ENCODE results near the gene WWC2. TPM values are rescaled to one million over a fixed set of nuclear protein-coding genes. Genes with fewer than 3 reads are reported as not detected.

Gene WWC2
- 26.3 and 31.2 TPM in 2 replicates for total RNA-seq

DNA sequence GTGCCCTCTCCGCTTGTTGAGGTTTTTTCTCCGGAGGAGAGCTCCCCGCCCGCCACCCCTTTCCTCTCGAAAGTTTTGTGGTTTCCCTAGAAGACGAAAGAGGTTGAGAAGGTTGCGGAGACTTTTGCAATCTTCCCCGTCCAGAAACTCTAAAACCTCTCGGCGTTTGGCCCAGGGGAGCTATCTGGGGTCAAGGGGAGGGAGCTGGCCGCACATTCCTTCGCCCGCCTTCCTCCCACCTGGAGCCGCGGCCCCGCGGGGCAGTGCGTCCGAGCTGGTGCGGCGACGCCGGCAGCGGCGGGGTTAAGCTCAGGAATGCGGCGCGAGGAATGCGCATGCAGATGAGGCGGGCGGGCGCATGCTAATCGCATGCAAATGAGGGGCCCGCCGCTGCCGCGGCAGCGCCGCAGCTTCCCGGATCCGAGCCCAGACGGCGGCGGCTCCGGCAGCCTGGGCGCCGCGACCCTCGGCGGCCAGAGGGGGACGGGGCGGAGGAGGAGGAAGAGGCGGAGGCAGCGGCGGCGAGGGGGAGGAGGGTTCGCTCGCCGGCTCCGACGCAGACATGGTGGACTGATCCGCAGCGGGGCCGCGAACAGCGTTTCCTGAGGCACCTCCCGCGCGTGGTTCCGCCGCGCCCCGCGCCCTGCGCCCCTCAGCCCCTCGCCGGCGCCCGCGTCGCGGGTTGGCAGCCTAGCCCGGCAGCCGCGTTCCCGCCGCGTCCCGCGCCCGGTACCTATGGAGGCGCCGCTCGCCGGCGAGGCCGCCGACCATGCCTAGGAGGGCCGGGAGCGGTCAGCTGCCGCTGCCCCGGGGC lies at the start of gene WWC2:
Gene WWC2, plus strand, starts transcription at position 535 of the 814 bp plus-strand sequence. Its CDS starts 235 bp downstream, at position 770.

DNA sequence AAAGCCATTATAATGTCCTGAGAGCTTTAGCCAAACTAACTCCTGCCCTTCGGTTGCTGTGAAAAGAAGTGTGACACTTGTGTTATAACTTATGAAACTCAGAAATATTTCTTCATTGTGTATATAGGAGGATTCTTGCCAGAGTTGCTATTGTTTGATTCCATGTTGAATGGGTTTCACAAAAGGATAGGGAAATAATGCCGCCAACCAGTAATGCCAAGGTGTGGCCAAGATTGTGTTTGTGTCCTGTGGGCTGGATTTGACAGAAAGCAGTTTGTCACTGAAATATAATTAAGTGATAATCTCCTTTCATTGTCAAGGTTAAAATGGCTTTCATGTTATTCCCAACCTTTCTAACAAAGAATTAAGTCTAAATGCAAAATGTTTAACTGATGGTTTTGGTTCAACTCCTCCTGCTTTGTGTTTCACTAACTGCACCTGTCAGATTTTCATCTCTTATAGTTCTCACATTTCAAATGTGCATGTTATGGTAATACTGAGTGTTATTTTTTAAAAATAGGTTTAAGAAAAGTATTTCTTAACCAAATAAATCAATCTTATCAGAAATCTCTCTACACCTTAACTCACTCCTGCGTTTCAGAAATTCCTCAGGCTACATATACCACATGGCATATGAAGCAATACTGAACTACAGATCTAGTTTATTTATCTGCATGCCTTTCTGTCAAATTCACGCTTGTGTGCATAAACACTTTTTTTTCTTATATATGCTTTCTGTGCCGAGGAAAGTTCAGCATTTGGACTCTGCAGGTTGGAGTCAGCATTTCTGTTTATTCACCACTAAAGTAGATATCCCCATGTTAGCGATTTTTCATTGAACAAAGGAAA lies 221.4 kb downstream of the WWC2 start, which contains the start of gene CLDN22:
Gene CLDN22, minus strand, starts transcription at position 66 of the 849 bp plus-strand sequence. Its CDS starts 58 bp downstream, at position 8.

DNA sequence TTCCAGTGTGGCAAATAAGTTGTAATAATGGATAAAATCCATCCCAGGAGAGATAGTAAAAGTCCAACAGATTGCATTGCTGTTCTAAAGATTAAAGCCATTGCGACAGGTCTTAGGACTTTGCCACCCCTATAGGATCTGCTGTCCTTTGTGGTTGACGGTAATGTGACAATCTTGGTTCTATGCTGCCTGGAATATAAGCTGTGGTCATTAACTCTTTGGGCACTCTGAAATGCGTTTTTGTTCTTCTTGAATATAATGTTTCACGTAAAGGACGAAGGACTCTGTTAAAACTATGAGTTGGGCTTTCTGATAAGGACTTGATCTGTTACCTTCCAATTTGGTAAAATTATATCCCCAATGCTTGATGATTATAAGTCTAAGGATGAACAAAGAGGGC lies 223.3 kb downstream of the WWC2 start, which contains the start of gene CLDN24:
Gene CLDN24, minus strand, starts transcription at position 101 of the 400 bp plus-strand sequence. Its CDS starts 0 bp downstream, at position 101.

Other genes starting within 250 kb of the WWC2 start
- 92.0 and 102 TPM in 2 replicates for gene DCTD, start 181.9 kb upstream of the WWC2 start, total RNA-seq
- gene CLDN22, start 221.0 kb downstream of the WWC2 start, total RNA-seq: not detected in 2 replicates
- gene CLDN24, start 223.2 kb downstream of the WWC2 start, total RNA-seq: not detected in 2 replicates

Measured in smooth muscle cell of bladder (primary cell).